Fibroblast of villous mesenchyme (primary cell): ENCODE data around the gene TSPAN4. TPM values are rescaled to one million over a fixed set of nuclear protein-coding genes. Genes with fewer than 3 reads are reported as not detected.

Source experiments
- DNase-seq: peaks from one replicate; pipeline ENCODE4 v3.0.0-alpha.2; 2010; ENCODE audit warnings: low read depth
- H3K4me3 ChIP-seq: 2 replicates; pipeline ENCODE4 v1.5.1; 2011; ENCODE audit warnings: low read depth, mild to moderate bottlenecking, low read length
- total RNA-seq: library from RNA; depleted of rRNA; stranded (reverse); fragments of >200 nt; gene quantifications from 2 replicates; pipeline ENCODE4 v1.2.3, GENCODE V29; 2012
- TF ChIP-seq, protein P1 (sequence below): IDR thresholded peaks from 2 replicates; pipeline ENCODE4 v1.5.1; 2012; ENCODE audit warnings: low read depth, mild to moderate bottlenecking, low read length; ENCODE audit not compliant: insufficient read depth

Gene TSPAN4
- total RNA-seq, 1 donor: 113 TPM

GRCh38 chr11:908273-908672, 65.6 kb downstream of the TSPAN4 start:
- H3K4me3 ChIP-seq: no peak overlapping the region
- DNase-seq: no peak
- TF ChIP-seq, protein P1, sequence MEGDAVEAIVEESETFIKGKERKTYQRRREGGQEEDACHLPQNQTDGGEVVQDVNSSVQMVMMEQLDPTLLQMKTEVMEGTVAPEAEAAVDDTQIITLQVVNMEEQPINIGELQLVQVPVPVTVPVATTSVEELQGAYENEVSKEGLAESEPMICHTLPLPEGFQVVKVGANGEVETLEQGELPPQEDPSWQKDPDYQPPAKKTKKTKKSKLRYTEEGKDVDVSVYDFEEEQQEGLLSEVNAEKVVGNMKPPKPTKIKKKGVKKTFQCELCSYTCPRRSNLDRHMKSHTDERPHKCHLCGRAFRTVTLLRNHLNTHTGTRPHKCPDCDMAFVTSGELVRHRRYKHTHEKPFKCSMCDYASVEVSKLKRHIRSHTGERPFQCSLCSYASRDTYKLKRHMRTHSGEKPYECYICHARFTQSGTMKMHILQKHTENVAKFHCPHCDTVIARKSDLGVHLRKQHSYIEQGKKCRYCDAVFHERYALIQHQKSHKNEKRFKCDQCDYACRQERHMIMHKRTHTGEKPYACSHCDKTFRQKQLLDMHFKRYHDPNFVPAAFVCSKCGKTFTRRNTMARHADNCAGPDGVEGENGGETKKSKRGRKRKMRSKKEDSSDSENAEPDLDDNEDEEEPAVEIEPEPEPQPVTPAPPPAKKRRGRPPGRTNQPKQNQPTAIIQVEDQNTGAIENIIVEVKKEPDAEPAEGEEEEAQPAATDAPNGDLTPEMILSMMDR: no peak

DNA sequence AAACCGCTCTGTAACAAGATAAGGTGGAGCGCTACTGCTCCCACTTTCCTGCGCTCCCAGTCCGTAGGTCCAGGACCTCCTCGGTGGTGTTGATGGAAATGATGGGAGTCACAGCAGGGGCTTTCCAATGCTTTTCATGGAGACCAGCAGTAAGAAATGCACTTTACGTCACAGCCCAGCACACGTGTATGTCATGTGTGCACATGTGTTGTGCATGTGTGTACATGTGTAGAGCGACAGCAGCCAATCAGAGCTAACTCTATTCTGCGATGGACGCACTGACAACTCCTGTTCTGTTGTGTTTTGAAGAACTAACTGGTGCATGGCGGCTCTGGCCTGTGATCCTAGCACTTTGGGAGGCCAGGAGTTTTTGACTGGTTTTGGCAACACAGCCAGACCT, 66.8 kb downstream of the TSPAN4 start:
- TF ChIP-seq, protein P1: no peak
- no peak for DNase-seq
- H3K4me3 ChIP-seq: no peak overlapping the region

DNA sequence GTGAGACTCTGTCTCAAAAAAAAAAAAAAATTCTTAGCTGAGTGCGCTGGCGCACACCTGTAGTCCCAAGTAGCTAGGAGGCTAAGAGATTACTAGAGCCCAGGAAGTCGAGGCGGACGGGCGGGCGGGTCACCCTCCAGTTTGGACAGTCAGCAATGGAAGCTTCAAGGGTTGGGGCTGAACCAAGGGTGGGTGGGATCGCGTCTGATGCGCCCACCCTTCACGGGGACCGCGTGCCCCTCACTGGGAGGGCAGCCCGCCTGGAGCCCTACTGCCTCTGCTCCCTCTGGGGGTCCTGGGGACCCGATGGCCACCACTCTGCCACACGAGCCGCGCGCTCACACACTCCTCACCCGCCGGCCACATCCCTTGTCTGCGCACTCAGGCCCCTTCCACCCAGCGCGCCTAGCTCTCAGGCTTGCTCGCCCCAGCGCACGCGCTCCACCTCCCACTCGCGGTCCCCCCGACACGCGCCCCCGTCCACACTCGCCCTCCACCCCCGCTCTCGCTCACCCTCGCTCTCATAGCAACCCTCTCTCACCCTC, 67.5 kb downstream of the TSPAN4 start:
- peak overlapping the region; percentile 71 for H3K4me3 ChIP-seq
- TF ChIP-seq, protein P1: no peak
- no peak for DNase-seq

- TF ChIP-seq, protein P1: no peak
- H3K4me3 ChIP-seq: peak within 1 kb of the TSS; percentile 71
- DNase-seq: peak; percentile 78
Observed at GRCh38 chr11:910589-911030, 68.0 kb downstream of the TSPAN4 start, which contains the start of gene CHID1. CHID1 (minus strand) TSS chr11:910810; CDS start chr11:904816, 5,994 bp downstream.

GRCh38 chr11:911031-911889, 68.6 kb downstream of the TSPAN4 start:
- TF ChIP-seq, protein P1: no peak
- peak overlapping the region; percentile 71 for H3K4me3 ChIP-seq

DNA sequence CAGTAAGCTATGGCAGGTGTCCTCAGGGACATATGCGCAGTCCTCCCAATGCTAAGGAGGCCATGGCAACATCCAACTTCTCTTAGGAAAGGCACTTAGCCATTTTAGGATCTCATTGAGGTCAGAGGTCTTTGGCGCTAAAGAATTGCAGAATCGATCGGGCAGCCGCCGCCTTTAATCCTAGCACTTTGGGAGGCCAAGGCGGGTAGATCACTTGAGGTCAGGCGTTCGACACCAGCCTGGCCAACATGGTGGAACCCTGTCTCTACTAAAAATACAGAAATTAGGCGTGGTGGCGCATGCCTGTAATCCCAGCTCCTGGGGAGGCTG, 69.2 kb downstream of the TSPAN4 start:
- peak overlapping the region; percentile 71 for H3K4me3 ChIP-seq
- no peak for DNase-seq
- TF ChIP-seq, protein P1: no peak

More at GRCh38 chr11:911031-911889, 68.6 kb downstream of the TSPAN4 start:
- DNase-seq: peak; percentile 58
